NCI-H510A treated with DMSO at 0.1 percent for 48 hours (cell line): ENCODE results near the gene DTD1.
A peak's percentile ranks its signal among the peaks of the same experiment; 100 is the strongest.

Source experiments
- DNase-seq: peaks from one replicate; lab custom pipeline; 2025; lab: John Stamatoyannopoulos, UW

Gene DTD1

GRCh38 chr20:18705910-18706309, 118.1 kb downstream of the DTD1 start:
- DNase-seq: no peak

DNA sequence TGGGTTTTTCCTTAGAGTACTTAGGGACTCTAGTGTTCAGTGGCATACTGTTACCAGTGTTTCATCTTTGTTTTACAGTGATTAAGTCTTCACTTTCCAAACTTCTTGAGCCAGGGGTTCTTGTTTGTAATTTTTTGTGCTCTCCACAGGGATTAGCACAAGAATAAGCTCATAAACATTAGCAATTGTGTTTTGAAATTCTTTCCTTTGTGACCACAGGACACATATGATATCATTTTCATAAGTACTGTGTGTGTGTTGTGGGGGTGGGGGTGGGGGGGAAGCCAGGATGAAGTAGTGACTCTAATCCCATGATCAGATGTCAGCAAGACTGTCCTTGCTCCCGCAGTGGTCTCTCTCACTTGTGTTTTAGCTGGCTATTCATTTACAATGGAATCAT, 124.3 kb downstream of the DTD1 start:
- no peak for DNase-seq

GRCh38 chr20:18712882-18713281, 125.0 kb downstream of the DTD1 start:
- no peak for DNase-seq

DNA sequence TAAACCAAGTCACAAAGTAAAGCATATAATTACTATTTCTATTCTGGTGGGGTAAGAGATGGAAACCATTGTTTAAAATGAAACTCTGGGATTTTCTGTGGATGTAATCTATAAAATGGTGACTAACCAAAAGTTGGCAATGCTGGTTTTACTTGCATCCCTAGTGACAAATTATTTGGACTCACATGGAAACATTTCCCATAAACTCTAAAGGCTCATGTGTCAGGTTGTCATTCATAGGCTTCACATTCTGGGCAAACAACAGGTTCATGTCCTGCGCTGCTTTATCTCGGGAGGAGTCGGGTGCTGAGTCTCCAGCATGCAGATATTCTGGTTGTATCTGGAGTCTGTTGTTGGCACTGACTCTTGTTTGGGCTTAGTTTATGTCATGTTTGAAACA, 127.7 kb downstream of the DTD1 start:
- DNase-seq: no peak

DNA sequence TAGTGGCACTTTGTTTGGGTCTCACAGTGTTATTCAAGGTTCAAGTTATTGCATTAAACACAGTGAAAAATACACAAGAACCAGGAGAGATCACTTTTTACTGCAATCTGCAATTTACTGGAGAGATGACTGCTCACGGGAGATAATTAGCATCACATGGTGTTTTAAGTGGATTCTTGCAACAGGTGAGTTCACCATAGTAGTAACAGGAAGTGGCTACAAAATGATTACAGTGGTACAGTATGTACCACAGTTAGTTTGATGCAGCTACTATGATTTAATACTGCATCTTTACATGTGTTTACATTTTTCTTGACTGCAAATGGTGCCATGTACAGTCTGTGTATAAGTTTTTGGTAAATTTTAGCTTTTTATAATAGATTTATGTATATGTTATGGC, 129.2 kb downstream of the DTD1 start:
- DNase-seq: peak; percentile 66

DNA sequence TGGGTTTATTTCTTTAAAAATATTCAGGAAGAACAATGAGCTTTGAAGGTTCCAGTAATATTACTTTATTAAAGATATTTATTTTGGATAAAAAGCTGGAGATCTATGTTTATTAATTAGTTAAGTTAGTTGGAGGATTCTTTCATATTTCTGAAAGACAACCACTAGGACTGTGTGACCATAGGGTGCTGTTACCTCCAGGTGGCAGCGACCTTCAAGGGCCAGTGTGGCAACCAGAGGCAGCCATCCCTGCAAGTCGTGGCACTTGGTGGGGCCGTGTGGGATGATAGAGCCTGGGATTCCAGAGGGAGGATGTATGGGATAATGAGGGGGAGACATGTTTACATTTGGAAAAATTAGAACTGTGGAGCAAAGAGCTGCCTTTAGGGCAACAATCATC, 130.3 kb downstream of the DTD1 start:
- no peak for DNase-seq

- no peak for DNase-seq
Measured at GRCh38 chr20:18719426-18719825, 131.6 kb downstream of the DTD1 start.

GRCh38 chr20:18721551-18722115, 133.8 kb downstream of the DTD1 start:
- DNase-seq: no peak

GRCh38 chr20:18722371-18722770, 134.5 kb downstream of the DTD1 start:
- no peak for DNase-seq

DNA sequence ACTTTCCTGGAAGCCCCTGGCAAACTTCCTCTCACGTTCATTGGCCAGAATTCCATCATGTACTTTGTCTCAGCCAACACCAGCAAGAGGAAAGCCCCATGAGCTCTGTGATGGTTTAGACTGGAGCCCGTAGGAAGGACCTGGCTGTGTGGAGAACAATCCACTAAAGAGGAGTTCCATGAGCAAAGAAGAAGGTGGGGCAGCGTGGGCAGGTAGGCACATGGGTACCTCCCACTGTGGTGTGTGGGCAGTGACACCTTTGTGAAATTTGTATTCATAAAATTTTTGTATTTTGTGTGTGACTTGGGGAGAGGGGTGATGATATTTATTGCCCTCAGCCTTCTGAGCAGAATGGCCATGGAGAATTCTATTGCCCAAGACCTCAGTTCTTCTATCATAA, 136.2 kb downstream of the DTD1 start:
- DNase-seq: no peak

DNA sequence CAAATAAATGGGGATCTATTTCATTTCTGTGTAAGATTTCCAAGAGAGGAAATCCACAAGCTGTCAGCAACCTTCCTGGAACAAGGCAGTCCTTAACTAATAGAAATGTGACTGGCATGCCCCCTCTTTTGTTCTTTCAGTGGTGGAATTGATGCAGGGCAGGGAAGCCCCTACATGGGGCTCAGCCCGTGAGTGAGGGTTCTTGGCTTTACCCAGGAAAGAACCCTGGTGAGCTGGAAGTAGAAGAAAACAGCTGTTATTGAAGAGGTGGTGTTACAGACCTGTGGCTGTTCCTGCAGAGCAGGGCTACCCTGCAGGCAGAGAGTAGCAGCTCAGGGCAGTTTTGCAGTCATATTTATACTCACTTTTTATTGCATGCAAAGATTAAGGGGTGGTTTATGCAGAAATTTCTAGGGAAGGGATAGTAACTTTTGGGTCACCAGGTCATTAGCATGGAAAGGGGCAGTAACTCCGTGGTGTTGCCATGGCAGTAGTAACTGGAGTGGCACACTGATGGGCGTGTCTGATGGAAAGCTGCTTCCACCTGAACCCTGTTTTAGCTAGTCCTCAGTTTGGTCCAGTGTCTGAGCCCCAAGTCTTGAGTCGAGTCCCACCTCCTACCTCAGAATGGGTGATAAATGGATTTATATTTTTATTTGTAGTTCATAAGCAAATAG, 137.1 kb downstream of the DTD1 start:
- DNase-seq: peak; percentile 11

- peak; percentile 91 for DNase-seq
Measured at GRCh38 chr20:18727032-18727508, 139.2 kb downstream of the DTD1 start.

GRCh38 chr20:18728165-18728869, 140.5 kb downstream of the DTD1 start:
- DNase-seq: no peak

DNA sequence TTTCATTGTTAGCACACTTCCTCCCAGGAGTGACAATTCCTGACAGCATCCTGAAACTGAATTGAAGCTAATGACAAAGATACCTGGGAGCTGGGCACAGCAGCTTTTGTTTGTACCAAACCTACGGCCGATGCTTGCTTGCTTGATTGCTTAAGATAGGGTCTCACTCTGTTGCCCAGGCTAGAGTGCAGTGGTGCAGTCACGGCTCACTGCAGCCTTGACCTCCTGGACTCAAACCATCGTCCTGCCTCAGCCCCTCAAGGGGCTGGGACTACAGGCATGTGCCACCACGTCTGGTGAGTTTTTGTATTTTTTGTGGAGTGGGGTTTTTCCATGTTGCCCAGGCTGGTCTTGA, 141.0 kb downstream of the DTD1 start:
- DNase-seq: no peak

DNA sequence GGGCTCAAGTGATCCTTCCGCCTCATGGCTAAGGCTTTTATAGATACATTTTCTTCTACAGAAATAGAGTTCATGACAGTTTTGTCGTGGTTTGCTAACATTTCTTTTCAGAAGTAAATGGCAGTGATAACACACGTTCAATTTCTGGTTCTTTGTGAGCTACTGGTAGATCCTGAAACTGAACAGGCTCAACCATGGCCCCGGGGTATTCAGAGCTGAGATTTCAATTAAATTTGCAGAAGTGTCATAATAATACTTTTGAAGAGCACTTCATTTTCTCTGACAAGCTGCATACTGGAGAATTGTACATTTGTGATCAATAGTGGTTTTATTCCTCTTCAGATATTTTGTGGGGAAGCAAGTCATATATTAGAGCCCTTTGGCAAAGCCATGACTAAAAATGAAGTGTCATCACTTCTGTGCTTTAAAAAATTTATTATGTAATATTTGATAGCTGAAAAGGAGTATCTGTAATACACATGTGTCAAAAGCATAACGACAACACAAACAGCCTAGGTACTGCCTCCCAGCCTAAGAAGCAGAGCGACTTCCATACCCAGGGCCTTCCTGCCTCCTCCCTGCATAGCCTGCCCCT, 141.5 kb downstream of the DTD1 start:
- no peak for DNase-seq

- no peak for DNase-seq
Measured at GRCh38 chr20:18731940-18732339, 144.1 kb downstream of the DTD1 start.

GRCh38 chr20:18734525-18735189, 146.8 kb downstream of the DTD1 start:
- DNase-seq: no peak

- no peak for DNase-seq
Measured at GRCh38 chr20:18737140-18737539, 149.3 kb downstream of the DTD1 start.

DNA sequence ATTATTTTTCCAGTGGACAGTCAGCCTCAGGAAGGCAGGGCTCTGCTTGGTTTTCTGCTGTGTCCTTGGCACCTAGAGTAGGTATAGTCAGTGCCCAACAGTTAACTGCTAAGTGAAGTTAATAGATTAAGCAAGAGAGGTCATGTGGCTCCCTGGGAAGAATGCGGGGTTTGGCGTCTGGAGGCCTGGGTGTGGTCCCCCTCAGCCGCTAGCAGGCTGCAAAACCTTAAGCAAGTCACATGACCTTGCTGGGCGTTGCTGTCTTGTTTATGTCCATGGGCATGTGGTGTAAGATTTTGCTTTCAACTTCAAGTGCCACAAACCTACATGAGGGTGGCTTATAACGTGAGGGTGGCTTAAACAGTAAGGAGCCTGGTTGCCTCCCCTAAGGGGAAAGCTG, 150.2 kb downstream of the DTD1 start:
- no peak for DNase-seq

DNA sequence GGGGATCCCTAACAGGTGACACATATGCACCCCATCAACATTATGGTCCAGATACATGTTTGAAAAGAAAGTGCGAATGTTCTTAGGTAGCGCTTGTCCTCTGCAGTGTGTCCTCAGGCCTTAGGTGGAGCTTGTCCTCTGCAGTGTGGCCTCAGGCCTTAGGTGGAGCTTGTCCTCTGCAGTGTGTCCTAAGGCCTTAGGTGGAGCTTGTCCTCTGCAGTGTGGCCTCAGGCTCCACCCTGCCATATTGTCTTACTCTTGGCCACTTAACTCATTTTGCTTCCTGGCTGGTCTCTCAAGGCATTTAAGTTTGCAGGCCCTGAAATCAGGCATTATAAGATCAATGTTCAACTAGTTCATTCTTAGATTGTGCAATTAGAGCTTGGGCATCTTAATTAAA, 151.0 kb downstream of the DTD1 start:
- no peak for DNase-seq

DNA sequence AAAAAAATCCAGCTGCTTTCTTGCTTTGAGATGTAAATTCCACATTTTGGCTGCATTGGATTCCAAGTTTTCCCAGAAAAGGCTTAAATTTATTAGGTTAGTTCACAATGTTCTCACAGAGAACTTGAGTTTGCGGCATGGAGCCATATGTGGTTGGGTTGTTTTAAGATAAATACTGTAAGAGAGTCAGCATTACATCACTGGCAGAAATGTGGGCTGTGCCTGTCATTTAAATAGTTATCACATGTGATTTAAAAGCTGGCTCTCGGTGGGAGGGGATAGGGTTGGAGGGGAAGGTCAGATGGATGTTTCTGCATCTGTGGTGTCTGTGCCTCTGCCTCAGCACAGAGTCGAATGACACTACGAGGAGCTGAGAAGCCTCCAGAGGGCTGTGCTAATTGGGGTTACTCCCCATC, 151.9 kb downstream of the DTD1 start:
- DNase-seq: peak; percentile 27

GRCh38 chr20:18740726-18741125, 152.9 kb downstream of the DTD1 start:
- no peak for DNase-seq

GRCh38 chr20:18742841-18743240, 155.0 kb downstream of the DTD1 start:
- no peak for DNase-seq
